Measurements from ENCODE around the gene FKBP11.

FKBP11 gene

GRCh38 chr12:48882315-48882687 is 43.0 kb downstream of the FKBP11 start:
- no peak overlapping the region for H4K91ac ChIP-seq (ENCODE audit: low read depth, low read length, poor library complexity)
- H2BK12ac ChIP-seq (ENCODE audit: low read length) = no peak overlapping the region
- H3K36me3 ChIP-seq (replicated peaks in 1 of 2; ENCODE audit: control insufficient read depth in 2 of 2, insufficient read depth in 2 of 2, low read length in 2 of 2) = no peaks in the 10 kb centered on the region
- no peak overlapping the region for H2AK5ac ChIP-seq (ENCODE audit: low read depth, low read length)
- H3K4me1 ChIP-seq (ENCODE audit: control insufficient read depth in 2 of 2, insufficient read depth in 1 of 2, low read depth in 1 of 2, low read length in 2 of 2) = peaks cover 22 to 29% of the 10 kb centered on the region in 2 donors
- H3K23ac ChIP-seq (ENCODE audit: low read depth, low read length, poor library complexity) = no peak overlapping the region
- H3K27me3 ChIP-seq (ENCODE audit: control insufficient read depth in 3 of 3, insufficient read depth in 3 of 3, low read depth in 1 of 3, low read length in 3 of 3) = no peaks in the 10 kb centered on the region
- DNase-seq (ENCODE audit: low spot score) = no peak
- no peak overlapping the region for H3K14ac ChIP-seq (ENCODE audit: low read length)
- peak overlapping the region; percentile 95 for H3K27ac ChIP-seq (replicated peaks; ENCODE audit: low read length)
- no peak overlapping the region for H3K4me3 ChIP-seq (ENCODE audit: low read length in 2 of 2)
- H2AFZ ChIP-seq (ENCODE audit: low read length) = peak overlapping the region; percentile 44
- no peak overlapping the region for H3K4me2 ChIP-seq (ENCODE audit: insufficient read depth, low read length, poor library complexity, severe bottlenecking)
- no peak overlapping the region for H2BK120ac ChIP-seq (ENCODE audit: low read depth, low read length)
- no CpG with 5 or more reads among the region's 10 CpGs for WGBS, 2 donors (ENCODE audit: extremely low coverage in 2 of 2, insufficient read length in 2 of 2, insufficient replicate concordance in 1 of 2)
- no peak overlapping the region for H3K4ac ChIP-seq (ENCODE audit: low read length)
- no peak overlapping the region for H4K8ac ChIP-seq (ENCODE audit: low read depth, low read length)
- no peaks in the 10 kb centered on the region for H3K9me3 ChIP-seq (replicated peaks in 1 of 2; ENCODE audit: control insufficient read depth in 2 of 2, insufficient read depth in 1 of 2, low read depth in 1 of 2, low read length in 2 of 2)
- H3K18ac ChIP-seq (ENCODE audit: low read length) = peak overlapping the region; percentile 0
- no peak overlapping the region for H3K9ac ChIP-seq (ENCODE audit: low read depth, low read length, poor library complexity)
- H3K79me1 ChIP-seq (ENCODE audit: low read depth, low read length) = no peaks in the 10 kb centered on the region
- peak overlapping the region; percentile 82 for H2BK5ac ChIP-seq (ENCODE audit: low read length)
- H2BK15ac ChIP-seq (ENCODE audit: low read length) = no peak overlapping the region

- H3K4me3 ChIP-seq (ENCODE audit: low read length in 2 of 2) = no peak overlapping the region
Measured at GRCh38 chr12:48881686-48882314, 43.5 kb downstream of the FKBP11 start.

GRCh38 chr12:48880647-48881046 is 44.6 kb downstream of the FKBP11 start:
- Histone ChIP-seq H3K4ac (ENCODE audit: low read length) (no peak overlapping the region), H3K4me2 (ENCODE audit: insufficient read depth, low read length, poor library complexity, severe bottlenecking) (no peak overlapping the region), H3K27me3 (ENCODE audit: control insufficient read depth in 3 of 3, insufficient read depth in 3 of 3, low read depth in 1 of 3, low read length in 3 of 3) (no peaks in the 10 kb centered on the region), H3K9ac (ENCODE audit: low read depth, low read length, poor library complexity) (no peak overlapping the region), H3K23ac (ENCODE audit: low read depth, low read length, poor library complexity) (no peak overlapping the region), H3K9me3 (replicated peaks in 1 of 2; ENCODE audit: control insufficient read depth in 2 of 2, insufficient read depth in 1 of 2, low read depth in 1 of 2, low read length in 2 of 2) (no peaks in the 10 kb centered on the region), H3K14ac (ENCODE audit: low read length) (no peak overlapping the region), H3K4me3 (ENCODE audit: low read length in 2 of 2) (no peak overlapping the region), H2BK5ac (ENCODE audit: low read length) (no peak overlapping the region), H3K79me1 (ENCODE audit: low read depth, low read length) (no peaks in the 10 kb centered on the region), H3K4me1 (ENCODE audit: control insufficient read depth in 2 of 2, insufficient read depth in 1 of 2, low read depth in 1 of 2, low read length in 2 of 2) (peaks cover 22 to 29% of the 10 kb centered on the region in 2 donors), H2AK5ac (ENCODE audit: low read depth, low read length) (no peak overlapping the region), H2AFZ (ENCODE audit: low read length) (no peak overlapping the region), H2BK12ac (ENCODE audit: low read length) (no peak overlapping the region), H3K18ac (ENCODE audit: low read length) (peak overlapping the region; percentile 35), H3K36me3 (replicated peaks in 1 of 2; ENCODE audit: control insufficient read depth in 2 of 2, insufficient read depth in 2 of 2, low read length in 2 of 2) (no peaks in the 10 kb centered on the region), H2BK15ac (ENCODE audit: low read length) (no peak overlapping the region), H3K27ac (replicated peaks; ENCODE audit: low read length) (no peak overlapping the region), H2BK120ac (ENCODE audit: low read depth, low read length) (no peak overlapping the region), H4K8ac (ENCODE audit: low read depth, low read length) (no peak overlapping the region), H4K91ac (ENCODE audit: low read depth, low read length, poor library complexity) (no peak overlapping the region)
- no peak for DNase-seq (ENCODE audit: low spot score)
- no CpG with 5 or more reads among the region's 9 CpGs for WGBS, 2 donors (ENCODE audit: extremely low coverage in 2 of 2, insufficient read length in 2 of 2, insufficient replicate concordance in 1 of 2)

More at GRCh38 chr12:48881686-48882314, 43.5 kb downstream of the FKBP11 start:
- Histone ChIP-seq H3K4ac (ENCODE audit: low read length) (no peak overlapping the region), H3K79me1 (ENCODE audit: low read depth, low read length) (no peaks in the 10 kb centered on the region), H2AFZ (ENCODE audit: low read length) (peak overlapping the region; percentile 44), H2BK5ac (ENCODE audit: low read length) (no peak overlapping the region), H3K36me3 (replicated peaks in 1 of 2; ENCODE audit: control insufficient read depth in 2 of 2, insufficient read depth in 2 of 2, low read length in 2 of 2) (no peaks in the 10 kb centered on the region), H3K27me3 (ENCODE audit: control insufficient read depth in 3 of 3, insufficient read depth in 3 of 3, low read depth in 1 of 3, low read length in 3 of 3) (no peaks in the 10 kb centered on the region), H3K14ac (ENCODE audit: low read length) (no peak overlapping the region), H4K8ac (ENCODE audit: low read depth, low read length) (no peak overlapping the region), H3K18ac (ENCODE audit: low read length) (no peak overlapping the region), H3K27ac (replicated peaks; ENCODE audit: low read length) (no peak overlapping the region), H2BK12ac (ENCODE audit: low read length) (no peak overlapping the region), H3K9ac (ENCODE audit: low read depth, low read length, poor library complexity) (no peak overlapping the region), H3K4me1 (ENCODE audit: control insufficient read depth in 2 of 2, insufficient read depth in 1 of 2, low read depth in 1 of 2, low read length in 2 of 2) (peaks cover 22 to 29% of the 10 kb centered on the region in 2 donors), H2BK15ac (ENCODE audit: low read length) (no peak overlapping the region), H3K23ac (ENCODE audit: low read depth, low read length, poor library complexity) (no peak overlapping the region), H3K4me2 (ENCODE audit: insufficient read depth, low read length, poor library complexity, severe bottlenecking) (no peak overlapping the region), H2BK120ac (ENCODE audit: low read depth, low read length) (no peak overlapping the region), H4K91ac (ENCODE audit: low read depth, low read length, poor library complexity) (no peak overlapping the region), H2AK5ac (ENCODE audit: low read depth, low read length) (no peak overlapping the region), H3K9me3 (replicated peaks in 1 of 2; ENCODE audit: control insufficient read depth in 2 of 2, insufficient read depth in 1 of 2, low read depth in 1 of 2, low read length in 2 of 2) (no peaks in the 10 kb centered on the region)
- no CpG with 5 or more reads among the region's 9 CpGs for WGBS, 2 donors (ENCODE audit: extremely low coverage in 2 of 2, insufficient read length in 2 of 2, insufficient replicate concordance in 1 of 2)
- DNase-seq (ENCODE audit: low spot score) = no peak

GRCh38 chr12:48878548-48878947 is 46.7 kb downstream of the FKBP11 start:
- peaks cover 15 to 20% of the 10 kb centered on the region in 2 donors for H3K4me1 ChIP-seq (ENCODE audit: control insufficient read depth in 2 of 2, insufficient read depth in 1 of 2, low read depth in 1 of 2, low read length in 2 of 2)
- H2AFZ ChIP-seq (ENCODE audit: low read length) = no peak overlapping the region
- WGBS, 2 donors (ENCODE audit: extremely low coverage in 2 of 2, insufficient read length in 2 of 2, insufficient replicate concordance in 1 of 2) = no CpG with 5 or more reads among the region's 2 CpGs
- H3K9me3 ChIP-seq (replicated peaks in 1 of 2; ENCODE audit: control insufficient read depth in 2 of 2, insufficient read depth in 1 of 2, low read depth in 1 of 2, low read length in 2 of 2) = no peaks in the 10 kb centered on the region
- H3K18ac ChIP-seq (ENCODE audit: low read length) = no peak overlapping the region
- no peaks in the 10 kb centered on the region for H3K36me3 ChIP-seq (replicated peaks in 1 of 2; ENCODE audit: control insufficient read depth in 2 of 2, insufficient read depth in 2 of 2, low read length in 2 of 2)
- no peak overlapping the region for H4K8ac ChIP-seq (ENCODE audit: low read depth, low read length)
- no peak overlapping the region for H2BK120ac ChIP-seq (ENCODE audit: low read depth, low read length)
- no peak for DNase-seq (ENCODE audit: low spot score)
- H3K4ac ChIP-seq (ENCODE audit: low read length) = no peak overlapping the region
- no peaks in the 10 kb centered on the region for H3K27me3 ChIP-seq (ENCODE audit: control insufficient read depth in 3 of 3, insufficient read depth in 3 of 3, low read depth in 1 of 3, low read length in 3 of 3)
- H2AK5ac ChIP-seq (ENCODE audit: low read depth, low read length) = no peak overlapping the region
- H3K79me1 ChIP-seq (ENCODE audit: low read depth, low read length) = no peaks in the 10 kb centered on the region
- no peak overlapping the region for H3K23ac ChIP-seq (ENCODE audit: low read depth, low read length, poor library complexity)
- H4K91ac ChIP-seq (ENCODE audit: low read depth, low read length, poor library complexity) = no peak overlapping the region
- H3K14ac ChIP-seq (ENCODE audit: low read length) = no peak overlapping the region
- no peak overlapping the region for H2BK5ac ChIP-seq (ENCODE audit: low read length)
- H2BK12ac ChIP-seq (ENCODE audit: low read length) = no peak overlapping the region
- H2BK15ac ChIP-seq (ENCODE audit: low read length) = no peak overlapping the region
- H3K27ac ChIP-seq (replicated peaks; ENCODE audit: low read length) = no peak overlapping the region
- no peak overlapping the region for H3K4me3 ChIP-seq (ENCODE audit: low read length in 2 of 2)
- no peak overlapping the region for H3K9ac ChIP-seq (ENCODE audit: low read depth, low read length, poor library complexity)
- H3K4me2 ChIP-seq (ENCODE audit: insufficient read depth, low read length, poor library complexity, severe bottlenecking) = no peak overlapping the region

Measured in neuronal stem cell (in vitro differentiated cells).